Measurements from ENCODE around the gene FGFBP3. TPM values are rescaled to one million over a fixed set of nuclear protein-coding genes. Genes with fewer than 3 reads are reported as not detected.

Gene FGFBP3
- total and polyA plus RNA-seq, 2 of the 4 experiments (the other 2 are of a cell fraction) = under 0.01 to 0.36 TPM

DNA sequence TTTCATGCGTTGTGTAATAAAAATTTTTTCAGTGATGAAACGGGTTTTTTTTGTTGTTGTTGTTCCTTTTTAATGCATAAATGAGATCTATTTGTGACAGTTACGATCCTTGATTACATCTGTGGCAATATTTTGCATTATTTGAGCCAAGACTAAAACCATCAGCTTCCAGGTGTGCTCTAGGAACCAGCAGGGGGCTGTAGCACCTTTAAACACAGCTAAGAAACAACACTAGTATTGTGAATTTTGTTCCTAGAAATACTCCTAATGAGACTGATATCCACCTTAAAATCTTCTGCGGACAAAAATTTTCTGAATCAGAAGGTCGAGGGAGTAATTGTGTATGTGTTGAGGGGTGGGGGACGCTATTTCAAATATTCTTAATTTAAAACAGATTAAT is 52.6 kb downstream of the FGFBP3 start:
- intact Hi-C loops (cut with micrococcal nuclease) = no loop called here
- Histone ChIP-seq H3K4ac (ENCODE audit: low read depth, low read length) (no peak overlapping the region), H2AFZ (replicated peaks; ENCODE audit: low read length, poor library complexity) (no peak overlapping the region), H3K14ac (replicated peaks; ENCODE audit: low read depth, low read length) (no peak overlapping the region), H2AK9ac (replicated peaks; ENCODE audit: low read depth, low read length, poor library complexity) (no peak overlapping the region), H4K5ac (ENCODE audit: low read depth, low read length) (no peak overlapping the region), H3K9me3 (ENCODE audit: control insufficient read depth, insufficient read depth, low read length) (no peaks in the 10 kb centered on the region), H3K4me2 (ENCODE audit: low read depth, low read length) (no peak overlapping the region), H2BK15ac (ENCODE audit: low read depth, low read length) (no peak overlapping the region), H3K4me1 (ENCODE audit: control insufficient read depth, insufficient read depth, low read length) (no peaks in the 10 kb centered on the region), H4K20me1 (ENCODE audit: insufficient read depth, low read length) (no peaks in the 10 kb centered on the region), H3K9ac (ENCODE audit: low read depth, low read length) (no peak overlapping the region), H2AK5ac (ENCODE audit: low read depth, low read length) (no peak overlapping the region), H2BK120ac (ENCODE audit: low read depth, low read length) (no peak overlapping the region), H3K36me3 (ENCODE audit: control insufficient read depth, insufficient read depth, low read length) (peaks cover 18% of the 10 kb centered on the region), H3K18ac (ENCODE audit: low read depth, low read length) (no peak overlapping the region), H3K23ac (ENCODE audit: low read depth, low read length) (no peak overlapping the region), H3K9me1 (ENCODE audit: insufficient read depth, low read length) (no peaks in the 10 kb centered on the region), H3K27ac (ENCODE audit: insufficient read depth, low read length) (no peak overlapping the region), H2BK20ac (ENCODE audit: low read depth, low read length) (no peak overlapping the region), H3K27me3 (ENCODE audit: control insufficient read depth, insufficient read depth, low read length) (no peaks in the 10 kb centered on the region), H4K91ac (ENCODE audit: insufficient read depth, low read depth, low read length) (no peak overlapping the region), H3K4me3 (ENCODE audit: insufficient read depth, low read depth, low read length) (no peak overlapping the region), H4K8ac (ENCODE audit: low read depth in 2 of 2, low read length in 2 of 2) (no peak overlapping the region), H2BK5ac (ENCODE audit: low read depth, low read length, poor library complexity, severe bottlenecking) (no peak overlapping the region), H3K79me1 (ENCODE audit: low read depth in 1 of 2, low read length in 2 of 2) (no peaks in the 10 kb centered on the region), H3K56ac (ENCODE audit: extremely low read depth, insufficient read depth, low read length) (no peak overlapping the region)
- in situ Hi-C loops (cut with MboI; ENCODE audit: low sequenced_read_pairs) = no loop called here
- no TSS peak for BruUV-seq (replicated peaks)
- POLR2A ChIA-PET (ENCODE audit: unreplicated experiment) = no interaction called here
- CTCF ChIA-PET = no interaction called here
- 100% methylated on average over 1 of the region's 6 CpGs; no CpG with 5 or more reads in 1 of the 2 experiments for WGBS, 2 experiments (ENCODE audit: extremely low coverage in 2 of 2, insufficient read length in 1 of 2)
- ATAC-seq (ENCODE audit: low read depth) (no peak), DNase-seq (no peak)
- TF ChIP-seq SMC3 (IDR thresholded peaks at IDR 0.05; ENCODE audit: low read depth, low read length) = peak; percentile 39; the same call in 1 of the 2 replicates
- no peak for TF ChIP-seq ELK1 (IDR thresholded peaks at IDR 0.05; ENCODE audit: borderline replicate concordance, low read depth, low read length)
- TF ChIP-seq RAD21 (IDR thresholded peaks at IDR 0.05; ENCODE audit: low read length) = peak; percentile 23; the same call in 1 of the 2 replicates
- no peak for TF ChIP-seq BHLHE40 (IDR thresholded peaks at IDR 0.05; ENCODE audit: low read depth, low read length)
- TF ChIP-seq NFE2L2 (IDR thresholded peaks at IDR 0.05; ENCODE audit: low read depth, low read length) = no peak
- TF ChIP-seq MAZ (IDR thresholded peaks at IDR 0.05; ENCODE audit: borderline replicate concordance, low read depth, low read length) = no peak
- no peak for TF ChIP-seq MXI1 (IDR thresholded peaks at IDR 0.05; ENCODE audit: borderline replicate concordance, low read depth, low read length)
- no peak for TF ChIP-seq CEBPB (IDR thresholded peaks at IDR 0.05; ENCODE audit: low read depth, low read length)
- no peak; the same call in 1 of the 2 replicates for TF ChIP-seq CTCF (conservative IDR thresholded peaks at IDR 0.05; ENCODE audit: low read depth, low read length)
- no peak for TF ChIP-seq CHD1 (IDR thresholded peaks at IDR 0.05; ENCODE audit: low read depth, low read length)
- TF ChIP-seq USF2 (IDR thresholded peaks at IDR 0.05; ENCODE audit: low read depth, low read length) = no peak
- dilution Hi-C loops (cut with HindIII; ENCODE audit: low sequenced_read_pairs, unreplicated experiment) = no loop called here

All from IMR-90 (cell line).